Muscle of back (tissue), 11 donors: ENCODE results near the gene HLCS. TPM values are rescaled to one million over a fixed set of nuclear protein-coding genes. Genes with fewer than 3 reads are reported as not detected.

Source experiments
- DNase-seq, 3 donors: peaks; one replicate each; pipeline versions ENCODE4 v3.0.0 to v3.0.0-alpha.2; 2013
- polyA plus RNA-seq, 10 donors: library from polyadenylated mRNA; unstranded; fragments of 120-200 nt; gene quantifications; one replicate each; pipeline ENCODE4 v1.2.1, GENCODE V29; 2013; ENCODE audit not compliant: insufficient read length in 10 of 10

Gene HLCS
- polyA plus RNA-seq, 10 donors = 8.5 to 14.0 (median 10.6) TPM

DNA sequence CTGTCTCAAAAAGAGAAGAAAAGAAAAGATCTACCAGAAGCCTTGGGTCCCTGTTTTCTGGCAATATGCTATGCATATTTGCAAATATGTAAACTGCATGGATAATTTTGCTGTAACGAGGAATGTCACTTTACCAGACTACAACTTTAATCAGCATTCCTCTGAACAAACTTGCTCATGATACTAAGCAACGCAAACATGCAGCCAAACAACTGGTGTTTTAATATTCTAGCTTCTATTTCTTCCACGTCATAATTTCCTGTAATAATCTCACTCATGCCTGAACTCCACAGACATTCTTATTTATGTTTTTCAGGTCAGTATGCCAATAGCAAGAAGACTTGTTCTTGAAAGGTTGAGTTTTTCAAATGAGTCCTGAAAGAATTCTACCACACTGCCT is 153.4 kb downstream of the HLCS start:
- peak in 1 of 3 donors; percentile 30 for DNase-seq

DNA sequence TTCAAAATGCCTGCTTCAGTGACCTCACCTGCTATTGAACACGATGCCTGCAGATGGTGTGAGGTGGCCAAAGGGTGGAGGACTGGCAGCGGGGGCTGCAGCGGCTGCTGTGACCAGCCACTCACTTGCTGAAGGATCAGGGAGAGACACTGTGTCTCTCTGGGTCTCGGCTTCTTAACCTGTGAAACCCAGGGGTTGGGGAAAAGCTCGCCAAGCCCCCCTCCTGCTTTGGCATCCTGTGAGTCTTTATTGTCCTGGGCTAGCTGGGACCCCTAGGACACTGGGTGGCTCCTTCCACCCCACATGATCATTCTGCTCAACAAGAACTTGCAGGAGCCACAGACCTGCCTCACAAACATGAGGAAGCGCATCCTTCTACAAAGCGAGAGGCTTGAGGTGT is 154.7 kb downstream of the HLCS start:
- no peak for DNase-seq

DNA sequence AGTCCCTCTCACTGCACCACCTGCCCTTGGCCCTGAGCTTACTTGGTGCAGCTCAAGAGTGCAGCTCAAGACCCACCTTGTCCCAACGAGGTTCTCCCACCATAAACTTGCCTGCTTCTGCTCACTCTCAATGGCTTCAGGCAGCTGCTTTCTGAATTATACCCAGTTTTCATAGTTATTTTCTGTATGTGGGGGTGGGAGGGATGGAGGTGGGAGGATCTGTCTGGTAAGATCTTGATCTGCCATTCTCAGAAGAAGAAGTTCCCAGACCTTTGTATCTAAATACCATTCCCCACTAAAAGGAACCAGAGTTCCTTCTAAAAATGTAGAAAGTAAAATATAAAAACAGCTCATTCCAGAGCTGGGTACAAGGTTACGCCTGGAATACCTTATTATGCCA is 156.0 kb downstream of the HLCS start:
- DNase-seq = no peak

DNA sequence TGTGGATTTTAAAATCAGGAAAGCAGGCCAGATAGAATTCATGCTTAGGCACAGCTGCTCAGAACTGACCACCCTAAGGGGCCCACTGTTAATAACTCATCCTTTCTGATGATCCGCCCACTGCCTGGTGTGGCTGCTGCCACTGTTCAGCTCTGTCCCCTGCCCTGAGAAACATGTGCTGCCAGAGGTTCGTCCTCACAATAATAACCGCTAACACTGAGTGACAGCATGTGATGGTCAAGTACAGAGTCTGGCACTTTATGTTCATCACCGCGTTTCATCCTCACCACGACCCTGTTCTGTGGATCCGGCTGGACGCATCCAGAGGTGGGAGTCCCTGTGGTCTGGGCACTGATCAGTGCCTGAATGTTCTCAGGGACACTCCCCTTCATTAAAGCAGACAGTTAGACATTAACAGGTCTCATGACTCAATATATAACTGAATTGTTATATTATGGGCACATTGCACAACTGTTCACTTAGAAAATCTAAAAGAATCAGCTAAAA is 159.0 kb downstream of the HLCS start:
- DNase-seq = no peak

DNA sequence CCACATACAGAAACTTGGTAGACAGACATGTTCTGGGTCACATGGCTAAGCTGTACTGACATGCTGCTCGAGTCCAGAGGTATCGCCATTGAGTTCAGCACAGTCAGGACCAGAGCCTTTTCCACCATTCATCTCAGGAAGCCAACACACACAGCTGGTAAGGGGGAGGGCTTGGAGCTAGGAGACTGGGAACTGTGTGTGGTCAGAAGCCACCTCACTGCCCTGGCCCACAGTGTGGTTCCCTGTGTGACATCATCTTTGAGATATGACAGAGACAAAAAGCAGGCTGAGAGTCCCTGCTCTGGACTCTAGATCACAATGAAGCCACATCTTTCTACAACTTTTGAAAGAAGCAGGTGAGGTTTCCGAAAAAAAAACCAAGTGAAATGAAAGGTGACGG is 160.4 kb downstream of the HLCS start:
- no peak for DNase-seq

GRCh38 chr21:36804874-36805611 is 161.4 kb downstream of the HLCS start:
- peak in 1 of 3 donors; percentile 45 for DNase-seq

DNA sequence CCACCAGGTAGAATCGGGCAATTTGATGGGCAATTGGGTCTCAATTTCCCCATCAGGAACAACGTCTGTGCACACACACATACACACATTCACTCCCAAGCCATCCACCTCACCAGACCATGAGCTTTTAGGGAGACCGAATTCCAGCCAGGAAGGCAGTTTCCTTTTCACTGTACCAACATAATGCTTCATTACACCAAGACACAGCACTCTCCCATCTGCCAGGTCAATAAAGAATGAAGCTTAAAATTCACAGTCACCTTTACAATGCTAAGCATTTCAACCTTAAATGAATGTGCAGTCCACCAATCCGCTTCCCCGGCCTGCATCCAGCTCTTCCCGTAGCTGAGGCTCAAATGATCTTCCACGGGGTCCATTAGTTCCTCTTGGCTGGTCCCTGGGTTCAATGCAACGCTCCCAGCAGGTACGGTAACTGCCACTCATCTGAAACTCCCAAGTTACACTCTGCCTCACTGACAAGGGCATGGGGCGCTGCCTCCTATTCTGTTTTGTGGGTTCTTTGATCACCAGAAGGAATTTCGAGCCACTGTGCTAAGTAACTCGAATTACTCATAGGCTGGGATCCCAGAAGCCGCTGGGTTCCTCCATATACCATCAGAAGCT is 162.5 kb downstream of the HLCS start:
- no peak for DNase-seq

GRCh38 chr21:36803051-36803645 is 163.3 kb downstream of the HLCS start:
- DNase-seq = no peak

GRCh38 chr21:36800734-36801133 is 165.7 kb downstream of the HLCS start:
- DNase-seq = no peak

DNA sequence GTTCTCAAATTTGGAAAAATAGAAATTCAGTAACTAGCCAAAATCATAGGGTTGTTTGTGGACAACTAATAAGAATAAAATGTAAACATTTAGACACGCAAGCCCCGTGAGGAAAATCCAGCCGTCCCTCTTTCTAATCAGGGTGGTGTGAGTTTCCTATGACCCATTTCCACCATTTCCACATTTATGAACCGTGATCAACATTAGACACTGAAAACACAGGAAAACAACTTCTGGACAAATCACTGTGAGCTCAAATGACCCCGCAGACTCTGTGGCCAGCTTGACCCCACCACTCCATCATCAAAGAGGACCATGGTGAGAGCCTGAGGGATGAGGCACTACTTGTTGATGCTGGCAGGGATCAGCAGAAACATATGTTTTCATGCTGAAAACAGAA is 166.6 kb downstream of the HLCS start:
- no peak for DNase-seq

GRCh38 chr21:36798491-36798890 is 168.0 kb downstream of the HLCS start:
- DNase-seq = no peak

DNA sequence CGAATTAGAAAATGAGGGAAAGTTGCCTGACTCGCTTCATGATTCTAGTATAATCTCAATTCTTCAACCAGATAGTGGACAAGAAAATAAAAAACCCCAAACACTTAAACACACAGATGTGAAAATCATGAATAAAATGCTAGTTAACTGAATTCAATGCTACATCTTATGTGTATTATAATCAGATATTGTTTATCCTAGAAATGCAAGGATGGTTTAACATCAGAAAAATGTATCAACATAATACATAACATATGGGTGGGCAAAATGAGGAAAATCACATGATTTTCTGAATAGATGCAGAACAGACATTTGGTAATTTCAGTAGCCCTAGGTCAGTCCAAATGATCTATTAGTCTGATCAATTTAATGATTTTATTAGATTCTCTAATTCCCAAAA is 170.4 kb downstream of the HLCS start:
- DNase-seq = no peak

- DNase-seq = no peak
Observed at GRCh38 chr21:36792505-36792967, 173.9 kb downstream of the HLCS start.

- DNase-seq = no peak
Observed at GRCh38 chr21:36791695-36792470, 174.6 kb downstream of the HLCS start.

DNA sequence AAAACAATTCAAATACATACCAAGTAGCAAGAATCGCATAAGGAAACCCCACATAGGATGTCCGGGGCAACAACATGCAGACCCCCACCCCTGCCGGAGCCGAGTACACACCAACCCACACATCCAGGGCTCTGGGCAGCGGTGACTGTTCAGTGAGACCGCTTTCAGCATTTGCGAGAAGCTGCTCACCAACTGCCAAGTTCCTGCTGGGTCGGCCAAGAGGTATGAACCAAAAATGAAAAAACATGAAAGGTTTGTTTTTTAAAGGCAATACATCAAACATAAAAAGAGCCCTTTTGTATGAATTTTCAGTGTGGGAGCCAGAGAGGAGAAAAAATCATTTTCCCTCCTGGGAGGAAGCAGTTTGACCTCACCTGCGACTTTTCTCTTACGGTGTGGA is 175.3 kb downstream of the HLCS start:
- DNase-seq = peak in 1 of 3 donors; percentile 27

- no peak for DNase-seq
Observed at GRCh38 chr21:36790616-36791015, 175.9 kb downstream of the HLCS start.

DNA sequence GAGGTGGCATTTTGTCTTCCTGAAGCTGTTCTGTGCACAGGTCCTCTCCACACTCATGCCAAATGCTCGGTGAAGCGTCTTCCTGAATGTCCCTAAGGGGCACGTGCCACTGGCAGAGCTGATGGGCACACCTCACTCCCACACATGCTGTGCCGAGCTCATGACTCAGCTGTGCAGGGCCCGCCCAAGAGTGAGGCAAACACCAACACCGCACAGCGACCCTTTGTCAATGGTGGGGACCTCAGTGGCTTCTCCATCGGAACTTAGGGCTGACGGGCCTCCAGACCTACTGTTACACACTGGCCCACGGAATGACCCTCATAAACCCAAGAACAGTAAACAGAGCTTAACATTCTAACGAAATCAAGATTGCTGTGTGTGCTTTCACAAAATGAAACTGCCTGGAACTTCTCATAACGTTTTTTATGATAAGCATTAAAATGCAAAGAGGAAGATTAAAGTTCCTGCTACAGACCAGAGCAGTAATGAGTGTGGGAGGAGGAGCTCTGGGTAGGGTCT is 178.3 kb downstream of the HLCS start:
- no peak for DNase-seq

GRCh38 chr21:36786186-36786585 is 180.3 kb downstream of the HLCS start:
- no peak for DNase-seq

DNA sequence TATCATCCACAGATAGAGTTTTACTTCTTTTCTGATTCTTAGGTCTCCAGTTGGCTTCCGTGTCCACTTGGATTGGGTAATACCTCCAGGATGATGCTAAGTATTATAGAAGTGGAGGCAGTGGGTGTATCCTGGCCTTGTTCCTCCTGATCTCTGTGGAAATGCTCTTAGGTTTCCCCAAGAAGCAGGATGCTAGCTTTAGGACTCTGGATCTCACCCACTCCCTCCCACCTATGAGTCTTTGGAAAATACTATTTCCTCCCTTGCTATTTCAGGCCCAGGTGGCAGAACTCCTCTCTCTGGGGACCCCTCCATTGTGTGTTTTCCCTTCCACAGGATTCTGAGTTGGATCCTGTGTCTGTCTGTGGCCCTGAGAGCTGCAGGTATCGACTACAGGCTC is 180.9 kb downstream of the HLCS start:
- no peak for DNase-seq

- DNase-seq = no peak
Observed at GRCh38 chr21:36784947-36785346, 181.5 kb downstream of the HLCS start.

DNA sequence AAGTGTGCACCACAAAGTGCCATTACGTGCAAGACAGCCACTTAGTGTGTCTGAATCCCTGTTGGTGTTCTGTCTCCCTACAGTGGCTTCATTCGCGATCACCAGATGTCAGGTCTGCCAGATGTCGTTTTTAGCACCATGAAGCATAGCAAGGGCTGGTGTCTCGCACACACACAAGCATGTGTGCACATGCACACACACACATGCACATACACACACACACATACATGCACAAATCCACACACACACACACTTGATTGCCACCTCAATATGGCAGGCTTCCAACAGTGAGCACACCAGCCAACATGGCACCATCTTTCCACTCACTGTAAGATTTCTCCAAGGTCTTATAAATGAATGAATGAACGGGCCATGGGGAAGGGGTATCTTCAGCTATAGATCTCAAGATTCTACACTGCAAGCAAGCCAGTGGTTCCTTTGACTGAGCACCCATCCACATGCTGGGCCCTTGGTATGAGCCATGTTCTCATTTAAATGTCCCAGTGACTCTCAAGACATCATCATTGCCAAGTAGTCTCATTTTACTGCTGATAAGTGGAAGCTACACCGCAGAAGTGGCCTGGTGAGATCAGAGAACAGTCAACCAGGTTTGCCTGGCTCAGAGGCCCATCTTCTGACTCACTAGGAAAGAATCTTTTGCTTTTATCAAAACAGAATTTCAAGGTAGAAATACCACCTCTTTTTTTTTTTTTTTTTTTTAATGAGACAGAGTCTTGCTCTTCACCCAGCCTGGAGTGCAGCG is 182.7 kb downstream of the HLCS start:
- no peak for DNase-seq
